Measurements from ENCODE around the gene TMPRSS11A.

The TMPRSS11A gene

DNA sequence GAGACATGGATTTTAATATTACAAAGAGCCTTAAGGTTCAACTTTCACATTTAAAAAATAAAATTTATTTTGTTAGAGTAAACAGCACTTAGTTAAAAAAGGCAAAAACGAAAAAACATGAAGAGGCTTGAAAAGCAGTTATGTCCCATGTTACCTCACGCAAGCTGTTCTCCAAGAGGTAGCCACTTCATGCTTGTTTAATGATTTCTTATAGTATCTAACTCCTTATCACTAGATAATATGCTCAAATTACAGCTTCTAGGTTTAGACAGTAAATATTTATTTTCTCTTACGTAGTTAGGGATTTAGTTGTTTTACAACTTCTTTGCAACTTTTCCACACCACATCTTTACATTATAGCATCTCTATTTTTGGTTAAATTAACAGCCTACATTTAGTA, 51.7 kb downstream of the TMPRSS11A start:
- no peak for DNase-seq

DNA sequence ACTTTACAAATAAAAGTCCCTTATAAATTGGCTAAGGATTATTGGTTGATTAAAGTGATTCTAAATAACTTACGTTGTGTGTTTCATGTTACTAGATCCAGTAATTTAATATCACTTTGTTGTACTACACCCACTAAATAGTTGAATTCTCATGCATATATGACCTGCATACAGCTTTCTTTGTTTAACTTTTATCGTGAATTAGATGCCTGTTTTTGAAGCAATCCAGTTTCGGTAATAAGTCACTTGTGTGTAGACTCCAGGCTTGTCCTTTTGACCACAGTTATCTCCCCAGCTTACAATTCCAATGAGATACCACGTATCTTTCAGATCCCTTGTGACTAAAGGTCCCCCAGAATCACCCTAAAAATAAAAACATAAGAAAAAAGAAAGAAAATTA, 52.2 kb downstream of the TMPRSS11A start:
- no peak for DNase-seq

DNA sequence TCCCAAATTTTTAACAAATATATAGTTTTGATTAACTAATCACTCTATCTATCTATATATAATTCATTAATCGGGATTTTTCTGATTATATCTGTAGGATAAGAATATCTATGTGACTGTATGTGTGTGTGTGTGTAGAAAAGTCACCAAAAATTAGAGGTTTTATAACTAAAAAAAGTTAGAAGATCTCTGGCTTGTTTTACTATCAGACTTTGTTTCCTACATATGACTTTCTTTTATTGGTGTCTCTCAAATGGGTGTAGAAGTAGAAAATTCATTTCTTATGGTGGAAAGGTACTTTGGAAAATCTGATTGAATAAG, 52.7 kb downstream of the TMPRSS11A start:
- no peak for DNase-seq

DNA sequence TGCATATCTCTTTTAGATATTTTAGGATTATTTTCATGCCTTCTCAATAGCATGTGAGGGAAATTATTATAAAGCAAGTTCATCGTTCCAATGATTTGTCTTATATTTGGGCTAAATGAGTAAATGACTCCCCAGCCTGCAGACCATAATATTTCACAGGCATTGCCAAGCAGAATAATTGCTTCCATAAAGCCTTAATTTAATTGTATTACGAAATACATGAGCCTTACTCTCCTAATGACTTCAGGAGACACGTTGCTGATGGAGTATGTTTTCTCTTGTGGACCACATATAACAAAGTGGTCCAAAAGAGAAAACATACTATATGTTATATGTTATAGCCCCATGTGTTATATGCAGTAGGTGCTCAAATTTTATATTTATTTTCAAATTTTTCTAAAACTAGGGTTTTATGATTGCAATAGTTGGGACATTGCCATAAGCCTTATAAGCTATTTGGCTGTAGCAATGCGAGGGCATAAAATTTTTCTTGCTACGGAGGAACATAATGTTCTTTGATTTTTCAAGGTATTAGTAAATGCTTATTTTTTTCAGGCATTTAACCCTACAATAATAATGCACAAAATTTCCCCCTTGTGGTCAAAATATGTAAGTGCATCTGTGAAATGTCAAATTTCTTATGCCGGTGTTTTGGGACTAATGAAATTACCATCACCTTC, 53.2 kb downstream of the TMPRSS11A start:
- DNase-seq = peak; percentile 27 to 67 (median 66)

DNA sequence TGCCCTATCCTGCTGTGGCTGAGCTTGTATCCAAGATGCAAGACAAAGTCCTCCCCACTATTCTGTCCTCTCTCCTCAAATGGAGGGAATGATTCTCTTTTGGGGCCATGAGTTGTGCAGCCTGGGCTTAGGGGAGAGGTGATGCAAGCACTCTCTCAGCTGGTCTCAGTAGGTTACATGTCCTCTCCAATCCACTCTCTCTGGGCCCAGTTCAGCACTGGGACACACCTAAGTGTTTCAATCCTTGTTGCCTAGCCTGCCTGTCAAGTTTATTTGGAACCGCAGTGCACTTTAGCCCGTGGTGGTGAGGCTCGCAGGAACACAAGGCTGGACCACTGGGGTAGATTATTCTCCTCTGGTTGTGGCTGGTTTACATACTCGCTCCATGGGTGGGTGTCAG, 55.6 kb downstream of the TMPRSS11A start:
- DNase-seq = no peak

DNA sequence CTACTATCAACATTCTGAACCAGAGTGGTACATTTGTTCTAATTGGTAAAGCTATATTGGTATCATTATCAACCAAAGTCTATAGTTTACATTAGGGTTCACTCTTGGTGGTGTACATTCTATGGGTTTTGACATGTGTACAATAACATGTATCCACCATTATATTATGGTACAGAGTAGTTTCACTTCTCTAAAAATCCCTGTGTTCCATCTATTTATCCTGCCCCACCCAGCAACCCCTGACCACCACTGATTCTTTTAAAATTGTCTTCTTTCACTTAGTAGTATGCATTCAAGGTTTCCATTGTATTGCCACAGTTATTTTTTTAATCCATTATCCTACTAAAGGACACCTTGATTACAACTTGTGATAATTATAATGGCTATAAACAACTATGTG, 64.2 kb downstream of the TMPRSS11A start:
- peak in 1 of 3 donors; percentile 24 for DNase-seq

DNA sequence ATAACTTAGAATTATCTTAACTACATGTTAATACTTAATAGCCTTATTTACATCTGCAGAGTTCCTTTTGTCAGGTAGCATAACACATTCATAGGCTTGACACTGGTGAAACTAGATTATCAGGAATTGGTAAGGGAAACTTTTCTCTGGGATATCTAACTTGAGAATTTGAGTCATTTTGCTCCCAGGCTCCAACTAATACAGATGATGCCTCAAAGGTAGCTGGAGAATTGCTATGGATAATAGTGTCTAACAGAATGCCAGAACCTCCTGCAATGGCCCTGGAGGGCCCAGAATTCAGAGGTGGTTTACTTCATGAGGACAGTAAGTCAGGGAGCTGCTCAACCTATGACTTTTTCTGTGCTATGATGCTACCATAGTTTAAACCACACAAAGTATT, 65.6 kb downstream of the TMPRSS11A start:
- DNase-seq = no peak

DNA sequence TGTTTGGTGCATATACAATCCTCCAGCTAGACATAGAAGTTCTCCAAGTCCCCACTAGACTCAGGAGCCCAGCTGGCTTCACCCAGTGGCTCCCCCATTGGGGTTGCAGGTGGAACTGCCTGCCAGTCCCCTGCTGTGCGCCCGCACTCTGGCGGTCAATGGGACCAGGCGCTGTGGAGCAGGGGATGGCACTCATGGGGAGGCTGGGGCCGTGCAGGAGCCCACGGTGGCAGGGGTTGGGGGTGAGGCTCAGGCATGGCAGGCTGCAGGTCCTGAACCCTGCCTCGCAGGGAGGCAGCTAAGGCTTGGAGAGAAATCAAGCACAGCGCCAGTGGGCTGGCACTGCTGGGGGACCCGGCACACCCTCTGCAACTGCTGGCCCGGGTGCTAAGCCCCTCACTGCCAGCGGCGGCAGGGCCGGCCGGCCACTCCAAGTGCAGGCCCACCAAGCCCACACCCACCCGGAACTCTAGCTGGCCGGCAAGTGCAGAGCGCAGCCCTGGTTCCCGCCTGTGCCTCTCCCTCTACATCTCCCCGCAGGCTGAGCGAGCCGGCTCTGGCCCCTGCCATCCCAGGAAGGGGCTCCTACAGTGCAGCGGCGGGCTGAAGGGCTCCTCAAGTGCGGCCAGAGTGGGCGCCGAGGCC, 66.8 kb downstream of the TMPRSS11A start:
- no peak for DNase-seq

DNA sequence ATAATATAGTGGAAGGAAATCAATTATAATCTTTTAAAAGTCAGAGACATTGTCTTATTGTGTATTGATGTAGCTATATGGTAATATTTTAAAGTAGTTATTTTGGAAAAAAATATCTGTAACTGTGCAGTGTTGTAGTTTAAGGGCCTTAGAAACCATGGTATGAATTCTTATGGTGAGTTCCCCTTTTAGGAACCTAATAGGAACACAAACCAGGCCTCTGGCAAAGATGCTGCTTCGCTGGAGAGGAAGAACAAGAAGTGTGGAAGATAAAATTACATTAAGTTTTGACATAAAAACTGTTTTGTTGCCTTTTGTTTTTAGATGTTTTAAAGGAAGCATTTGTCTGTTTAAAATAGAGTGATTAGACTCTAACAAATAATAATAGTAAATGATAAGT, 68.6 kb downstream of the TMPRSS11A start:
- peak in 1 of 3 donors; percentile 21 for DNase-seq

DNA sequence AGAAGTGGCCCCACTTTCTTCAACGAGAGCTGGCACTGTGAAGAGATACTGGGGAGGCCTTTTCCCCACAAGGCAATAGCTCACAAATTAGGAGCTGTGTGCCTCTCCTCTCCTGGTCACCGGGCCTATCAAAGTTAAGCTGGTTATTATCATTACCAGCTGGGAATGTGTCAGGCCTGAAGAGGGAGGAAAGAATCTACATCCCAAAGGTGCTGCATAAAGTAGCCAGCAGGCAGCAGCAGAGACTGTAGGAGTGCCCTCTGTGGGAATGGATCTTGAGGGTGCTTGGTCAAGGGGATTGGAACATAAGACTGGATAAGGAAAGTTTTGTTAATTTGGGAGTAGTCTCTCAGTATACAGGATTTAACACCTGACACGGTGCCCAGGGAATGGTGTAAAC, 70.4 kb downstream of the TMPRSS11A start:
- DNase-seq = no peak

DNA sequence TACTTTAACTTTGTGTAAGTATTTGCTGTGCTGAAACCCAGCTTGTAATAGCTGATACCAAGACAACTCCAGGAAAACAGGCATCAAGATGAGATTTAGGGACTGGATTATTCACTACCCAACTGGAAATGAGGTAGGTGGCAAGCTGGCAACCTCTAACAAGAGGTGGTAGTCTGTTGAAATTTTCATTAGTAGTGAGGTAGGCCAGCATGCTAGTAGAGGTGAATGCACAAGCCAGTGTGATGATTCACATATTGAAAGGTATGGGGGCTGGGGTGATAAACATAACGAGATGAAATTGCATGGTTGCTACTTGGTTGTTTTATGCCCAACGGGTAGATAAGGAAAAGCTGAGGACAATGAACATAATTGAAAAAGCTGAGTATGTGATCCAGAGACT, 71.0 kb downstream of the TMPRSS11A start:
- DNase-seq = no peak

DNA sequence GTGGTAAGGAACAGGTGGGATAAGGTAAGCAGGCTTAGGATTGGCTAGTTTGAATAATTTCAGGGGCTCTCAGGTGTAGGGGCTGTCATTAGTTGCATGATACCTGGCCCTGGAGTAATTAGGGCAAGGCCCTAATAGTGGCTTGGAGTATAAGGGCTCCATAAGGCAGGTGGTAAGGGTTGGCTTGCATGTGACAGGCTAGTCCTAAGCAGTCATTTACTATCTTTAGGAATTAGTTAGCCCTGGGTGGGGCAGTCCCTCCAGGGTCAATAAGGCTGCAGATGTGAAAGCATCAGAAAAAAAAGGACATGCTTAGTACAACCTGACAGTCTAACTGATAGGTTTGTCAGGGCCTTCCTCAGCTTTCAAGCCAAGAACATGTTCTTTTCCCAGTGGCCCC, 71.6 kb downstream of the TMPRSS11A start:
- DNase-seq = no peak

DNA sequence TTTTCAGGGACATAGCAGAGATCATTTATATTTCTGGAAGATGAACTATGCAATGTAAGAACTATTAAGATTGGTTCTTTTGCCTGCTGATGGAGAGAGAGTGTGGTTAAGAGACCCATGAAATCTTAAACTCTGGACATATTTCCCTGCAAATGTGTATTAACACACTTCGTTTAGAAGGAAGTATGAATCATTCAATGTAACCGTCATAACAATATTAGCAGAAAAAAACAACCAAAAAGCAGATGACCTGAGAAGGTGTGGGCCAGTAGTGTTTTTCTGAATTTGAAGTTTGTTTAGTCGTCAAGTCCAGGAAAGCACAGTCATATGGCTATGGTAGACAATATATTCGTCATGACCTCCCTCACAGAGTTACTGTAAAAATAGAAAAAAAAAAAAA, 77.0 kb downstream of the TMPRSS11A start:
- DNase-seq = peak in 2 of 3 donors; percentile 47 to 70

DNA sequence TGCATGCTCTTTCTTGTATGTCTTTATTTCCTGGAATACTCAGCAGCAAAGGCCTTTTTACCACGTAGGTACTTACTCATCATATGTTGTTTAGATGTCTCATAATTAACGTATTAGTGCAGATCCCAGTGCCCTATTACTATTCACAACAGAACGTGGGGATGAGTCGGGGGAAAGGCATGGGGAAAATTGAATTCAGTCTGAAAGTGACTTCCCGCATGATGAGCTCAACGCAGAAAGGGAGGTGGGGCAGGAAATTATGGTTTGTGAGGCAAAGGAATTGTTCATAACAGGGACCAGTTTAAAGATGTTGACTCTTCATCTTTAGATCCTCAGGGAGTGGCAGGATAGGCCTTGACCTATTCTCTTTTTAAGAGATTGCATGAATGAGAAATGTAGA, 77.5 kb downstream of the TMPRSS11A start:
- DNase-seq = peak; percentile 72 to 88 (median 73)

DNA sequence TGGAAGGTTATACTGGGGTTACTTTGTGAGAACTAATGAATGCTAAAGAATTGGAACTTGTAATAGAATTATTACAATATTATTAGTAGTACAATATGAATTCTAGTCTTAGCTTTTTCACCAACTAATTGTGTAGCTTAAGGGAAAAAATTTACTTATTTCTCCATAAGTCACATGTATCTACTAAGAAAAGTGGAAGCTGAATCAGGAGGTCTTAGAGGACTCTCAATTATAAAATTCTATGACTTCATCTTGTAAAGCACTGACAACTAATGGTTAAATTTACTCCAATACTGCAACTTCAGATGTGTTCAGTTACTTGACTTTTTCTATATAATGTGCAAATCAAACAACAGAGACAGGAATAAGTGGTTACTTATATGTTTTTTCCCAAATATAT, 78.6 kb downstream of the TMPRSS11A start:
- peak; percentile 15 to 69 (median 59) for DNase-seq

DNA sequence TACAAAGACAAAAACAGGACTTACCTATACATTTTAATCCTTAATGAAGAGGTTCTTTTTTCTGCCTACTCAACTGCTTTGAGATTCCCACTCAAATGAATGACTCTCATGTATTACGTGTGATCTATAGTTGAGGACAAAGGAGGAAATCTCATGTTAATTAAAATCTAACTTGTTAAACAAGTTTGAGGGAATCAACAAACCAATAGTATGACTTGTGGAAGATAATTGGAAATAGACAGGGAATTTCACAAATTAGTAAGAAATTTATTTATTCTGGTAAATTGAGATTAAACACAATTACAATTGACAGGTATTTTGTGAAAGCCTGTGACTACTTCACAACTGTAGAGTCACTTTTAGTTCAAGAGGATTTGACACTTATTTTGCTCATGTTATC, 79.4 kb downstream of the TMPRSS11A start, which contains the start of gene TMPRSS11D:
TSS of gene TMPRSS11D (minus strand) at position 101 of the 400 bp plus-strand sequence. CDS start at position 32, 69 bp downstream.
- DNase-seq = no peak

DNA sequence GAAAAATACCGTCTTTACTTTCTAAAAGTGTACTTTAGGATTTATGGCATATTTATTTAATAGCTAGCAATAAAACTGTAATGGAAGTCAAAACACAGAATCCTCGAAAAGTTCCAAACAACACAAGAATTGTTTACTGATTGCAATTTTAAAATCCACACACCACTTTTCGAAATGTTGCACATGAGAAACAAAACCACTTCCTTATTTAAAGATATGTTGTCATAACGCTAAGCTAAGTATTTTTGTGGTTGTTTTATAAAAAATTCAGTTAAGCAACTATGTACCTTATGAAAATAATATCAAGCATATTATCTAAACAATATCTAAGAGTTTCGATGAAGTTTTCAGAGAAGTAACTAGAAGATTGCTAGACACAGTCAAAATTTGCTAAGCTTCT, 79.8 kb downstream of the TMPRSS11A start:
- DNase-seq = peak; percentile 27 to 70 (median 70)

DNA sequence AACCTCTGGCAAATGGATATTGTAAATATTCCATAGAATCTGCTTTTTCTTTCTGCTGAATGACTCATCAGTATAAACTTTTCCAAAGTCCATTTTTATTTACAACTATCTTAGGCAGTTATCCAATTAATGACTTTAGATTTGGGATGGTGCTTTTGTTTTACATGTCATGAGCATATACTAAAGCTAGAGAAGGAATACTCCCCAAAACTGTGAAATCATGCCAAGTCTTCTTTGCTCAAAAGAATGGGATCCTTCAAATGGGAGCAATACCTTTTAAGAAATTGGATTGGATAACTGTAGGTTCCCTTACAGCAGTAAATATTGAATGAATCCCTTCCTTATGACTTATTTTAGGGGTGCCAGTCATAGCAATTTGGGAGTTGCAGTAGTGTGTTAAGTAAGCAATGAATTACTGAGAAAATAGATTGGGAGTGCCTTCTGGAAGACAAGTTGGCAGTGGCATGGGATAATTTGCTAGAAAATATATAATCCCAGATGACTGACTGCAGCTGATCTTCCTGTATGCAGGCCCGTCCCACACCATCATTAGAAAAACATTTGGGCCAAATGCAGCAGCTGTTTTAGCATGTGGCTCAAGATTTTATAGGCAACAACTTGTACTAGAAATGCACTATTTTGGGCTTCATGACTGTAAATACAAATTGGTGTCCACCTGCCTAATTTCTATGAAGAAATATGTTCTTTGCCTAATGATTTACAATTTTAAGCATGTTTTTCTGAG, 82.3 kb downstream of the TMPRSS11A start:
- no peak for DNase-seq

DNA sequence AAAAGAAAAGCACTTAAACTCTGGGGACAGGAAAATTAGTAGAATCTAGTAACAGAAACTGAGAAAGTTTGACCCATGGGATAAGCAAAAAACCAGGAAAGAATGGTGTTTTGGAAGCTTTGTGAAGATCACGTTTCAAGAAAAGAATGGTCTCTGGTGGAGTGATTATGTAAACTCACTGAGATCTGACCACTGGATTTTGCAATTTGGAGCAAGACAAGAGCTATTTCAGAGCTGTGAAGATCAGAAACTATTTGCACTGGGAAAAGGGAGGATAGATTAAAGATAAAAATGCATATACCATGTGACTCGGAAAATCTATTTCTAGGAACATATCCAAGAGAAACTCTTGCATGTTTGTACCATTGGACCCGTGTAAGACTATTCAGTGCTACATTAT, 83.8 kb downstream of the TMPRSS11A start:
- DNase-seq = no peak

DNA sequence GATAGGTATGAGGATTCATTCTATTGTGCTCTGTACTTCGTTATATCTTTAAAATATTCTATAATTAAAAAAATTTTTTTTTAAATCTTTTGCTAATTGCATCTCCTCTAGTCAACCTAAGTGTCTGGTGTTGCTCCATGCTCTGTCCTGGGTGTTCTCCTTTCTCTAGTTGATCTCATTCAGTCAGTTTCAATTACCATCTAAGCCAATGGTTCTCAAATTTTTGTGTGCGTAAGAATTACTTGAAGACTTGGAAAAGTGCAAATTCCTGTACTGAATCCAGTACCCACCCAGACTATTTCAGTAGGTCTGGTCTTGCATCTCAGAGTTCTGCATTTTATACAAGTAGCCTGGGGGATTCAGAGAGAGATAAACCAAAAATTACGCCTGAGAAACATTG, 86.2 kb downstream of the TMPRSS11A start:
- no peak for DNase-seq

DNA sequence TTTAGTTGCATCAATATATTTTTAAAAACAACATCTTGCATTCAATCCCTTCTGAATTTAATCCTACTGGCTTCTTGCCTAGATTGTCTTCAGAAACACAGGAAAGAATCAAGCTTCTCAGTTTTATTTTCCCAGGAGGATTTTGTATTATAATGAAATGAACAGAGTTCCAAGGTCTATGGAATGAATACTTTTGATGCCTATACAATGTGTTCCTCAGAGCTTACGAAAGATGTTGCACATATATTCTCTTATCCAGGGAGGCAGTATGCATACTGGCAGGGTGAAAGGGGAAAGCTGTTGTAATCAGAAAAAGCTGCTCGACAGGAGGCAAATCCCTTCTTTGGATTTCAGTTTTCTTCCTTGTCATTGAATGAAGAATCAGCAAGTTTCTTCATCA, 88.3 kb downstream of the TMPRSS11A start:
- no peak for DNase-seq

DNA sequence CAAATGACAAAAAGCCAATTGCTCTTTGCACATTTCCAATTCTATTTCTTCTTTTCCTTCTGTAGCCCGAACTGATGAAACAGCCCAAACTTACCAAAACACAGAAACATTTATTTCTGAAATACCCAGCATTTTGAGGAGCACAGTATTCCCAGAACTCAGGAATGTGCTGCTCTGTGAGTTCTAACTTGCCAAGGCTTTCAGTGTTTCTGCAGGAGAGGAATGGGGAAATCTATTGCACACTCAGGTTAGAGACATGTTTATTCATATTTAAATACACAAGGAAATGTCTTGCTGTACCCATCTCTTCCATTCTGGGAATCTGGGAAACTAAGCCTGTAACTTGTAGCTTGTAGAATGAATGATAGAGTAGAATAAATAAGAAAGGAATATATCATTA, 90.2 kb downstream of the TMPRSS11A start:
- DNase-seq = no peak

DNA sequence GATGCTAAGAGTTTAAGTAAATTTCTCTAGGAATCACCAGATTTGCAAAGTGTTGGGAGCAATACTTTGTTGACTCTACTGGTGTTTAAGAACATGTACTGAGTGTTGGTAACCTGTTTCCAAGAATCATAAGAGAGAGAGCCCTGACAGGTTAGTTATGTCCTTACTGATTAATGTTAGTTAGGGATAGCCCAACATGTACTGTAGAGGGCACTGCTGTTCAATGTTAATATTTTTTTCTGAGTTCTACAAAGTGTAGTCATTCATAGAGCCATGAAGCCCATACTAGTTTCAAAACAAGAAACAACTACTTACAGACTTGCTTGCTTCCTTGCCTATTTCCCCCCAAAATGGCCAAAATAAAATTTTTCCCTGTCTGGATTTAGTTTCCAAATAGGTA, 91.4 kb downstream of the TMPRSS11A start:
- peak; percentile 46 to 78 (median 75) for DNase-seq

DNA sequence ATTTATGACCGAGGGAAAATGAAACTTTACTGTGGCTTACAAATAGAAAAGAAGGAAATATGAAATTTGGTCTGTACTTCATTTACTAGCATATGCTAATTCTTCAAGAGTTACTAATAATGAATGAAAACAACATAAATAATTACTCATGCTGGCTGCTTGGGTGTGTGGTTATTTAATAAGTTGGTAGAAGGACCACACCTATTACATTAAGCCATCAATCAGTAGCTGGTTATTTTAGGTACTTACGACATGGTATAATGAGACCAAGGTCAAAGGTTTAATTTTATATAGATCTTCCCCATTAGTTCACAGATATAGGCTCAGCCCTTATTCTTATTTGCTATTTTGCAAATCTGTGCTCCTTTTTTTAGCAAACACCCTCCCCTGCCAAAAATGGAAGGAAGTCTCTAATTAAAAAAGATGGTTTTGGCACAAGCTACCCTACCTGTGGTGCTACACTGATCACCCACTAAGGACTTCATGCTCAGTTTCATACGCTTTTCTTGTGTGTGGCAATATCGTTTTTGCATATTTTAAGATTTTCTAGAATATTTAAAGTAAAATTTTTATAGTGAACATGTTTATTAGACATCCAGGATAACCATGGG, 93.6 kb downstream of the TMPRSS11A start:
- DNase-seq = no peak

Measured in suppressor macrophage treated with lipopolysaccharide for 1 hour (primary cell).